Measurements from ENCODE around the gene PAF1. TPM values are rescaled to one million over a fixed set of nuclear protein-coding genes. Genes with fewer than 3 reads are reported as not detected.

PAF1 gene
- total and polyA plus RNA-seq, 2 of the 13 experiments (the other 11 are each of a cell fraction or from before 2014, with no cell fraction given): 30.2 to 31.1 TPM

DNA sequence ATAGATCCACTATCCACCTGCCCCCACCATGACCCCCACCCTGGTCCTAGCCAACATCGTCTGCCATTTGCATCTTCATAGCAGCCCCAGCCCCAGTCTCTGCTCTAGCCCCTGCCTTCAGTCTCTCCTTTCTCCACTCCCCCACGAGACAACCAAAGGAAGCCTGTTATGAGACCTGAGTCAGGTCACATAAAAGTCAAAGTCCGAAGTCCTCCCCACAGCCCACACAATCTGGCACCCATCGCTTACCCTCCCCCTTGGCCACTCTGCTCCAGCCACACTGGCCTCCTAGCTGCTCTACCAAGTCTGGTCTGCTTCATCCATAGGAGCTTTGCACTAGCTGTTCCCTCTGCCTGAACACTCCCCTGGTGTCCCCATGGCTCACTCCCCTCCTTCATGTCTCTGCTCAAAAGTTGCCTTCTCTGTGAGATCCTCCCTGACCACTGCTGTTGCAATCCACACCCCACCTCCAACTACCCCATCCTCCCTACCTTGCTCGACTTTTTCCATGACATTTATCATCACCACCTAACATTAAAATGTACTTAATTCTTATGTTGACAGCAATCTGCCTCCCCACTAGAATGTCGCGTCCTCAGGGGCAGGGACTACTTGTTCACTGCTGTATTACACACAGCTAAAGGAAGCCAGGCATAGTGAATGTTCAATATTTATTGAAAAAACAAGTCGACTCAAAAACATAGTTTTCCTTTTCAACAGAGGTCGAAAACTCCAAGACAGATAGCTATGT, 20.4 kb upstream of the PAF1 start (continued):
- TF ChIP-seq, protein P1, sequence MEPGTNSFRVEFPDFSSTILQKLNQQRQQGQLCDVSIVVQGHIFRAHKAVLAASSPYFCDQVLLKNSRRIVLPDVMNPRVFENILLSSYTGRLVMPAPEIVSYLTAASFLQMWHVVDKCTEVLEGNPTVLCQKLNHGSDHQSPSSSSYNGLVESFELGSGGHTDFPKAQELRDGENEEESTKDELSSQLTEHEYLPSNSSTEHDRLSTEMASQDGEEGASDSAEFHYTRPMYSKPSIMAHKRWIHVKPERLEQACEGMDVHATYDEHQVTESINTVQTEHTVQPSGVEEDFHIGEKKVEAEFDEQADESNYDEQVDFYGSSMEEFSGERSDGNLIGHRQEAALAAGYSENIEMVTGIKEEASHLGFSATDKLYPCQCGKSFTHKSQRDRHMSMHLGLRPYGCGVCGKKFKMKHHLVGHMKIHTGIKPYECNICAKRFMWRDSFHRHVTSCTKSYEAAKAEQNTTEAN (CRISPR knock-in tag; conservative IDR thresholded peaks at IDR 0.05): no peak
- TF ChIP-seq, protein P2, sequence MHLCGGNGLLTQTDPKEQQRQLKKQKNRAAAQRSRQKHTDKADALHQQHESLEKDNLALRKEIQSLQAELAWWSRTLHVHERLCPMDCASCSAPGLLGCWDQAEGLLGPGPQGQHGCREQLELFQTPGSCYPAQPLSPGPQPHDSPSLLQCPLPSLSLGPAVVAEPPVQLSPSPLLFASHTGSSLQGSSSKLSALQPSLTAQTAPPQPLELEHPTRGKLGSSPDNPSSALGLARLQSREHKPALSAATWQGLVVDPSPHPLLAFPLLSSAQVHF (CRISPR knock-in tag; IDR thresholded peaks at IDR 0.05): no peak
- peak; percentile 71; the same call in 1 of the 2 replicates for TF ChIP-seq ZNF782 (CRISPR knock-in tag; IDR thresholded peaks at IDR 0.05; ENCODE audit: borderline replicate concordance)
- no peak for TF ChIP-seq GRHL1 (CRISPR knock-in tag; conservative IDR thresholded peaks at IDR 0.05)
- peak; percentile 63; the same call in 1 of the 2 replicates for TF ChIP-seq GATA4 (IDR thresholded peaks at IDR 0.05; ENCODE audit: borderline replicate concordance, low read depth)
- TF ChIP-seq, protein P3, sequence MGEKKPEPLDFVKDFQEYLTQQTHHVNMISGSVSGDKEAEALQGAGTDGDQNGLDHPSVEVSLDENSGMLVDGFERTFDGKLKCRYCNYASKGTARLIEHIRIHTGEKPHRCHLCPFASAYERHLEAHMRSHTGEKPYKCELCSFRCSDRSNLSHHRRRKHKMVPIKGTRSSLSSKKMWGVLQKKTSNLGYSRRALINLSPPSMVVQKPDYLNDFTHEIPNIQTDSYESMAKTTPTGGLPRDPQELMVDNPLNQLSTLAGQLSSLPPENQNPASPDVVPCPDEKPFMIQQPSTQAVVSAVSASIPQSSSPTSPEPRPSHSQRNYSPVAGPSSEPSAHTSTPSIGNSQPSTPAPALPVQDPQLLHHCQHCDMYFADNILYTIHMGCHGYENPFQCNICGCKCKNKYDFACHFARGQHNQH (CRISPR knock-in tag; IDR thresholded peaks at IDR 0.05): peak; percentile 64; the same call in 1 of the 2 replicates
- TF ChIP-seq, protein P4, sequence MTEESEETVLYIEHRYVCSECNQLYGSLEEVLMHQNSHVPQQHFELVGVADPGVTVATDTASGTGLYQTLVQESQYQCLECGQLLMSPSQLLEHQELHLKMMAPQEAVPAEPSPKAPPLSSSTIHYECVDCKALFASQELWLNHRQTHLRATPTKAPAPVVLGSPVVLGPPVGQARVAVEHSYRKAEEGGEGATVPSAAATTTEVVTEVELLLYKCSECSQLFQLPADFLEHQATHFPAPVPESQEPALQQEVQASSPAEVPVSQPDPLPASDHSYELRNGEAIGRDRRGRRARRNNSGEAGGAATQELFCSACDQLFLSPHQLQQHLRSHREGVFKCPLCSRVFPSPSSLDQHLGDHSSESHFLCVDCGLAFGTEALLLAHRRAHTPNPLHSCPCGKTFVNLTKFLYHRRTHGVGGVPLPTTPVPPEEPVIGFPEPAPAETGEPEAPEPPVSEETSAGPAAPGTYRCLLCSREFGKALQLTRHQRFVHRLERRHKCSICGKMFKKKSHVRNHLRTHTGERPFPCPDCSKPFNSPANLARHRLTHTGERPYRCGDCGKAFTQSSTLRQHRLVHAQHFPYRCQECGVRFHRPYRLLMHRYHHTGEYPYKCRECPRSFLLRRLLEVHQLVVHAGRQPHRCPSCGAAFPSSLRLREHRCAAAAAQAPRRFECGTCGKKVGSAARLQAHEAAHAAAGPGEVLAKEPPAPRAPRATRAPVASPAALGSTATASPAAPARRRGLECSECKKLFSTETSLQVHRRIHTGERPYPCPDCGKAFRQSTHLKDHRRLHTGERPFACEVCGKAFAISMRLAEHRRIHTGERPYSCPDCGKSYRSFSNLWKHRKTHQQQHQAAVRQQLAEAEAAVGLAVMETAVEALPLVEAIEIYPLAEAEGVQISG (CRISPR knock-in tag; IDR thresholded peaks at IDR 0.05): peak; percentile 66
- TF ChIP-seq, protein P5, sequence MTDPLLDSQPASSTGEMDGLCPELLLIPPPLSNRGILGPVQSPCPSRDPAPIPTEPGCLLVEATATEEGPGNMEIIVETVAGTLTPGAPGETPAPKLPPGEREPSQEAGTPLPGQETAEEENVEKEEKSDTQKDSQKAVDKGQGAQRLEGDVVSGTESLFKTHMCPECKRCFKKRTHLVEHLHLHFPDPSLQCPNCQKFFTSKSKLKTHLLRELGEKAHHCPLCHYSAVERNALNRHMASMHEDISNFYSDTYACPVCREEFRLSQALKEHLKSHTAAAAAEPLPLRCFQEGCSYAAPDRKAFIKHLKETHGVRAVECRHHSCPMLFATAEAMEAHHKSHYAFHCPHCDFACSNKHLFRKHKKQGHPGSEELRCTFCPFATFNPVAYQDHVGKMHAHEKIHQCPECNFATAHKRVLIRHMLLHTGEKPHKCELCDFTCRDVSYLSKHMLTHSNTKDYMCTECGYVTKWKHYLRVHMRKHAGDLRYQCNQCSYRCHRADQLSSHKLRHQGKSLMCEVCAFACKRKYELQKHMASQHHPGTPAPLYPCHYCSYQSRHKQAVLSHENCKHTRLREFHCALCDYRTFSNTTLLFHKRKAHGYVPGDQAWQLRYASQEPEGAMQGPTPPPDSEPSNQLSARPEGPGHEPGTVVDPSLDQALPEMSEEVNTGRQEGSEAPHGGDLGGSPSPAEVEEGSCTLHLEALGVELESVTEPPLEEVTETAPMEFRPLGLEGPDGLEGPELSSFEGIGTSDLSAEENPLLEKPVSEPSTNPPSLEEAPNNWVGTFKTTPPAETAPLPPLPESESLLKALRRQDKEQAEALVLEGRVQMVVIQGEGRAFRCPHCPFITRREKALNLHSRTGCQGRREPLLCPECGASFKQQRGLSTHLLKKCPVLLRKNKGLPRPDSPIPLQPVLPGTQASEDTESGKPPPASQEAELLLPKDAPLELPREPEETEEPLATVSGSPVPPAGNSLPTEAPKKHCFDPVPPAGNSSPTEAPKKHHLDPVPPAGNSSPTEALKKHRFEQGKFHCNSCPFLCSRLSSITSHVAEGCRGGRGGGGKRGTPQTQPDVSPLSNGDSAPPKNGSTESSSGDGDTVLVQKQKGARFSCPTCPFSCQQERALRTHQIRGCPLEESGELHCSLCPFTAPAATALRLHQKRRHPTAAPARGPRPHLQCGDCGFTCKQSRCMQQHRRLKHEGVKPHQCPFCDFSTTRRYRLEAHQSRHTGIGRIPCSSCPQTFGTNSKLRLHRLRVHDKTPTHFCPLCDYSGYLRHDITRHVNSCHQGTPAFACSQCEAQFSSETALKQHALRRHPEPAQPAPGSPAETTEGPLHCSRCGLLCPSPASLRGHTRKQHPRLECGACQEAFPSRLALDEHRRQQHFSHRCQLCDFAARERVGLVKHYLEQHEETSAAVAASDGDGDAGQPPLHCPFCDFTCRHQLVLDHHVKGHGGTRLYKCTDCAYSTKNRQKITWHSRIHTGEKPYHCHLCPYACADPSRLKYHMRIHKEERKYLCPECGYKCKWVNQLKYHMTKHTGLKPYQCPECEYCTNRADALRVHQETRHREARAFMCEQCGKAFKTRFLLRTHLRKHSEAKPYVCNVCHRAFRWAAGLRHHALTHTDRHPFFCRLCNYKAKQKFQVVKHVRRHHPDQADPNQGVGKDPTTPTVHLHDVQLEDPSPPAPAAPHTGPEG (CRISPR knock-in tag; IDR thresholded peaks at IDR 0.05): no peak
- no peak for TF ChIP-seq GPN1 (CRISPR knock-in tag; IDR thresholded peaks at IDR 0.05; ENCODE audit: borderline replicate concordance)
- TF ChIP-seq SPEN (CRISPR knock-in tag; IDR thresholded peaks at IDR 0.05; ENCODE audit: low read depth): peak; percentile 32; the same call in 1 of the 2 replicates

Data from HepG2 (cell line).